Colonic mucosa (tissue), 4 donors: ENCODE data around the gene PFDN5. TPM values are rescaled to one million over a fixed set of nuclear protein-coding genes. Genes with fewer than 3 reads are reported as not detected.

Experiments used
- DNase-seq: peaks from one replicate; pipeline ENCODE4 v3.0.0-alpha.2; 2020
- H3K27ac ChIP-seq: fragments of 200-600 bp; one replicate; pipeline ENCODE4 v1.8.0; 2021
- H3K27me3 ChIP-seq: fragments of 200-600 bp; one replicate; pipeline ENCODE4 v1.8.0; 2021
- H3K36me3 ChIP-seq: fragments of 200-600 bp; one replicate; pipeline ENCODE4 v1.8.0; 2021
- H3K4me1 ChIP-seq: fragments of 200-600 bp; one replicate; pipeline ENCODE4 v1.8.0; 2021; ENCODE audit warnings: mild to moderate bottlenecking
- H3K4me3 ChIP-seq: fragments of 200-600 bp; one replicate; pipeline ENCODE4 v1.8.0; 2021
- H3K9ac ChIP-seq, 2 donors: one replicate each; pipeline ENCODE4 v1.7.0; 2013; ENCODE audit warnings: control low read depth in 2 of 2, low read depth in 2 of 2, low read length in 2 of 2
- H3K9me3 ChIP-seq: fragments of 200-600 bp; one replicate; pipeline ENCODE4 v1.8.0; 2021
- intact Hi-C: fragments of 100-400 bp; cut with DNase I; formaldehyde crosslinking; loops from one replicate; pipeline ENCODE4 v1.14.1; 2022
- total RNA-seq, 2 donors: library from RNA; stranded (reverse); fragmentation: NEBNext Ultra II Directional in 1 of 2; extraction: Animal tissue kit (Norgen Biotek cat#: 25700) in 1 of 2; gene quantifications; one replicate each; pipeline ENCODE4 v1.2.1, GENCODE V29; 2021
- TF ChIP-seq, protein P1 (sequence below): fragments of 200-600 bp; IDR thresholded peaks from one replicate; pipeline ENCODE4 v1.8.0; 2022; ENCODE audit warnings: antibody characterized with exemption, mild to moderate bottlenecking
- donor health status: healthy.
- donor health status: DM: no; HTN: no; CAD: no.
- donor health status: DM: no; HTN: no; CAD: no.

The PFDN5 gene
- total RNA-seq, 2 donors from 2014 or later: 247 to 305 TPM

DNA sequence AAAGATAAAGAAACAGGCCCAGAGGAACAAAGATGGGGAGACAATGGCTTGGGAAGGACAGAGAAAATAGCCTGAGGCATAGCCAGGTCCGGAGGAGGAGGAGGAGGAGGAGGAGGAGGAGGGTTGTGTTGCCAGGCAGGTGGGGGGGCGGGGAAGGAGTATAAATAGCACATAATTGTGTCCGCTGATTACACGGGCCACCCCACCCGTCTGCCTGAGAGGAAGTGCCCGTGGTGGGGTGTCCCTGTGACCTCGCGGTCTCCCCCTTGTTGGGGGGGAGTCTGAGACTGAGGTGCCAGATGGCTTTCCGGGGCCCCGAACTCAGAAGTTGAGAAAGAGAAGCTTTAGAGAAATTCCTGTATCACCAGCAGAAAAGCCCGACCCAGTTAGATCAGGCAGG is 42.7 kb downstream of the PFDN5 start:
- DNase-seq: no peak
- TF ChIP-seq, protein P1, sequence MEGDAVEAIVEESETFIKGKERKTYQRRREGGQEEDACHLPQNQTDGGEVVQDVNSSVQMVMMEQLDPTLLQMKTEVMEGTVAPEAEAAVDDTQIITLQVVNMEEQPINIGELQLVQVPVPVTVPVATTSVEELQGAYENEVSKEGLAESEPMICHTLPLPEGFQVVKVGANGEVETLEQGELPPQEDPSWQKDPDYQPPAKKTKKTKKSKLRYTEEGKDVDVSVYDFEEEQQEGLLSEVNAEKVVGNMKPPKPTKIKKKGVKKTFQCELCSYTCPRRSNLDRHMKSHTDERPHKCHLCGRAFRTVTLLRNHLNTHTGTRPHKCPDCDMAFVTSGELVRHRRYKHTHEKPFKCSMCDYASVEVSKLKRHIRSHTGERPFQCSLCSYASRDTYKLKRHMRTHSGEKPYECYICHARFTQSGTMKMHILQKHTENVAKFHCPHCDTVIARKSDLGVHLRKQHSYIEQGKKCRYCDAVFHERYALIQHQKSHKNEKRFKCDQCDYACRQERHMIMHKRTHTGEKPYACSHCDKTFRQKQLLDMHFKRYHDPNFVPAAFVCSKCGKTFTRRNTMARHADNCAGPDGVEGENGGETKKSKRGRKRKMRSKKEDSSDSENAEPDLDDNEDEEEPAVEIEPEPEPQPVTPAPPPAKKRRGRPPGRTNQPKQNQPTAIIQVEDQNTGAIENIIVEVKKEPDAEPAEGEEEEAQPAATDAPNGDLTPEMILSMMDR: no peak
- no peak overlapping the region for H3K4me3 ChIP-seq
- H3K27me3 ChIP-seq: peaks cover 4% of the 10 kb centered on the region
- no peaks in the 10 kb centered on the region for H3K36me3 ChIP-seq
- H3K9me3 ChIP-seq: no peaks in the 10 kb centered on the region
- H3K9ac ChIP-seq: no peak overlapping the region
- intact Hi-C loops: loop anchor here (10.0 kb wide), 1 partner anchor 167 kb away; the partner anchor contains the start of genes NPFF and TARBP2
- no peak overlapping the region for H3K27ac ChIP-seq
- no peaks in the 10 kb centered on the region for H3K4me1 ChIP-seq

DNA sequence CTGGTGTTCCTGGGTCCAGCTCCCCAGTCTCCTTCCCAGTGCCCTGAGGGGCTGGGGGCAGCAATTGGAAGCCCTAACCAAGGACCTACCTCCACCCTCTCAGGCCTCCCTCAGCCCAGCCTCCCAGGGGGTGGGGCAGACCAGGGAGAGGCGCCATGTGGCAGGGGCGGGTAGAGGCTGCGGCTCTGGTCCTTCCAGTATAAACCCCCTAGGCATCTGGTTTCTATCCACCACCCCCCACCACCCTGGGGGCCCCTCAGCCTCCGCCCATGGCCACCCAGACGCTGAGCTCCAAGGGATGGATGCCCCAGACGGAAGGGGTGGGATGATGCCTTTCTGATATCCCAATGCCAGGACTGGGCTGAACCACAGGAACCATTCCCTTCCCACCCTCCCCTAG is 43.6 kb downstream of the PFDN5 start:
- H3K27ac ChIP-seq: no peak overlapping the region
- TF ChIP-seq, protein P1: no peak
- H3K4me3 ChIP-seq: no peak overlapping the region
- peaks cover 4% of the 10 kb centered on the region for H3K27me3 ChIP-seq
- H3K4me1 ChIP-seq: no peaks in the 10 kb centered on the region
- no peaks in the 10 kb centered on the region for H3K9me3 ChIP-seq
- H3K9ac ChIP-seq: no peak overlapping the region
- no peak for DNase-seq
- no peaks in the 10 kb centered on the region for H3K36me3 ChIP-seq
- intact Hi-C loops: loop anchor here (10.0 kb wide), 1 partner anchor 166 kb away; the partner anchor contains the start of genes NPFF and TARBP2

DNA sequence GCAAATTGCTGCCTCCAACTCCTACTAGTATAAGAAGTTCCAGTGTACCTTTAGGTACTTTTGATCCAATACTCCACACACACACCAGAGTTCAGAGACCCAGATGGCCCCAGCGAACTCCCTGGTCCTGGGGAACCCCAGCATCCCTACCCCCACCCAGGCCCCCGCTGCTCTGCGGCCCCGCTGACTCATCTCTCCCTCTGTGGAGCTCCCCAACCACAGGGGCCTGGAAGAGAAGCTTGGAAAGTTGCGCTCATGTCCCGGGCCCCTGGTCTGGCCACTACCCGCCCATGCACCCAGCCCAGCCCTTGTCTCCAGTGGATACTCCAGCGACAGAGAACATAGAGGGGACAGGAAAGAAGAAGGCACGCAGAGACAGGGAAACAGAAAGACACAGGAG is 45.1 kb downstream of the PFDN5 start:
- Histone ChIP-seq H3K4me1 (no peaks in the 10 kb centered on the region), H3K9me3 (no peaks in the 10 kb centered on the region), H3K36me3 (no peaks in the 10 kb centered on the region), H3K4me3 (no peak overlapping the region), H3K27ac (no peak overlapping the region), H3K27me3 (peaks cover 4% of the 10 kb centered on the region), H3K9ac (no peak overlapping the region)
- DNase-seq: no peak
- TF ChIP-seq, protein P1: no peak
- intact Hi-C loops: no loop called here

DNA sequence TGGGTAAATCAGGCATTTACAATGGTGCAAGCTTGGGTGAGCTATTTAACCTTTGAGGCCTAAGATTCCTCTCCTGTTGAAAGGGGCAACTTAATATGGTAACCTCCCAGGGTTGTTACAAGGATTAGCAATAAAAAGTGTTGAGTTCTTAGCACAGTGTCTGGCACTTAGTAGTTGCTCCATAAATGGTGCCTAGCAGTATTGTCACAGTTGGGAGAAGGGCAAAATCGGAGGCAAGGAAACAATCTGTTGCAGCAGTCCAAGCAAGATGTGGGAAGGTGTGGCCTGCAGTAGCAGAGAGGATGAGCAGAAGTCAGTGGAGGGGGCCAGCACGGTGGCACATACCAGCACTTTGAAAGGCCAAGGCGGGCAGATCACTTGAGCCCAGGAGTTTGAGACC is 48.1 kb downstream of the PFDN5 start:
- Histone ChIP-seq H3K9me3 (no peaks in the 10 kb centered on the region), H3K4me1 (no peaks in the 10 kb centered on the region), H3K36me3 (no peaks in the 10 kb centered on the region), H3K9ac (no peak overlapping the region), H3K27ac (no peak overlapping the region), H3K4me3 (no peak overlapping the region), H3K27me3 (no peaks in the 10 kb centered on the region)
- no peak for DNase-seq
- intact Hi-C loops: no loop called here
- TF ChIP-seq, protein P1: no peak

DNA sequence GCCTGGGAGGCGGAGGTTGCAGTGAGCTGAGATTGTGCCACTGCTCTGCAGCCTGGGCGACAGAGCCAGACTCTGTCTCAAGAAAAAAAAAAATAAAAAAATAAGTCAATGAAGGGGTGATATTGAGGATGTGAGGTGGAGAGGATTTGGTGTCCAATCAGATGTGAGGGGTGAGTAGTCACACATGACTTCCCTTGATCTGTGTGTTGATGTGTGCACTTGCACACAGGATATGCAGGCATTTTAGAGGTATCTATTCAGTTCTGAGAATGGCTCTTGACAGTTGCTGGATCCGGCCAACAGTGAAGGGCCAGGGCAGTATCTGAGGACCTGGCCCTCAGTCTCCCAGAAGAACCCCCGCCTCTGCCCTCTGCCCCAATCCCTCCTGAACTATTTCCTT is 48.6 kb downstream of the PFDN5 start:
- Histone ChIP-seq H3K27ac (no peak overlapping the region), H3K4me1 (no peaks in the 10 kb centered on the region), H3K4me3 (no peak overlapping the region), H3K9me3 (no peaks in the 10 kb centered on the region), H3K27me3 (no peaks in the 10 kb centered on the region), H3K9ac (no peak overlapping the region), H3K36me3 (no peaks in the 10 kb centered on the region)
- no peak for DNase-seq
- intact Hi-C loops: no loop called here
- TF ChIP-seq, protein P1: no peak

DNA sequence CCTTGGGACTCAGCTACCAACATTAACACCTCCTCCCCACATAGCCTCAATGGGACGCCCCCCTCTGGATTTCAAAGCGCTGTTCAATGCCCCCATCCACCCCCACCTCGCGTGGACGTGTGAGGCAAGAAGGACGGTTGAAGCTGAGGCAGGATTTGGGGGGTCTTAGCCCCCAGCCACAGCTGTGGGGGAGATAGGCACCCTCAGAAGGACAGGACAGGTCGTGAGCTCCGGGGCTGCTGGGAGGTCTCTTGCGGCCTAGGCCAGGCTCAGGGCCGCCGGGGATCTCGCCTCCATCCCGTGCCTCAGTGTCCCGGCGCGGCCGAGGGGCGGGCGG is 49.1 kb downstream of the PFDN5 start:
- Histone ChIP-seq H3K4me3 (peak overlapping the region; percentile 63), H3K4me1 (no peaks in the 10 kb centered on the region), H3K27me3 (no peaks in the 10 kb centered on the region), H3K27ac (no peak overlapping the region), H3K36me3 (no peaks in the 10 kb centered on the region), H3K9me3 (no peaks in the 10 kb centered on the region), H3K9ac (no peak overlapping the region)
- DNase-seq: no peak
- TF ChIP-seq, protein P1: no peak
- intact Hi-C loops: no loop called here
